Muscle of leg (tissue), 16 donors: ENCODE measurements around the gene TNK1. TPM values are rescaled to one million over a fixed set of nuclear protein-coding genes. Genes with fewer than 3 reads are reported as not detected.
"Not testable (repeated sequence)": the region's sequence is repeated elsewhere in the genome, so short reads cannot be mapped to it uniquely, and the experiment has no call there.

ENCODE experiments used
- DNase-seq: peaks from one replicate; pipeline ENCODE4 v3.0.0; 2013
- H3K27ac ChIP-seq: one replicate; pipeline ENCODE4 v1.5.1; 2013; ENCODE audit warnings: mild to moderate bottlenecking, low read length, control low read depth
- H3K27me3 ChIP-seq: one replicate; pipeline ENCODE4 v1.6.1; 2013; ENCODE audit warnings: low read length; ENCODE audit not compliant: control insufficient read depth, insufficient read depth
- H3K36me3 ChIP-seq: one replicate; pipeline ENCODE4 v1.6.1; 2013; ENCODE audit warnings: low read length; ENCODE audit not compliant: control insufficient read depth, insufficient read depth
- H3K4me1 ChIP-seq: one replicate; pipeline ENCODE4 v1.6.1; 2013; ENCODE audit warnings: low read length; ENCODE audit not compliant: control insufficient read depth, insufficient read depth
- H3K4me3 ChIP-seq: one replicate; pipeline ENCODE4 v1.5.1; 2013; ENCODE audit warnings: low read length, control low read depth
- H3K9me3 ChIP-seq: replicated peaks from 2 replicates; pipeline ENCODE4 v1.6.1; 2013; ENCODE audit warnings: low read depth, low read length; ENCODE audit not compliant: control insufficient read depth
- WGBS: methylation state at CpG from one replicate; pipeline ENCODE4 v1.1.5; 2013; ENCODE audit warnings: missing lambda C conversion rate; ENCODE audit not compliant: insufficient coverage; 5-methylcytosine and 5-hydroxymethylcytosine counted together
- long read RNA-seq, 11 donors: transcript quantifications; one replicate each; lab custom pipeline, GENCODE V29; 2026
- polyA plus RNA-seq, 8 donors: library from polyadenylated mRNA; unstranded; fragments of 120-200 nt; gene quantifications; one replicate each; pipeline versions ENCODE4 v1.2.1 to v1.2.3, GENCODE V29; 2013; ENCODE audit warnings: inconsistent platforms in 1 of 8, low replicate concordance in 1 of 8; ENCODE audit not compliant: insufficient read length in 8 of 8, insufficient read depth in 1 of 8
- total RNA-seq: library from RNA; stranded (reverse); fragments of 120-200 nt; gene quantifications from one replicate; pipeline ENCODE4 v1.2.4, GENCODE V29; 2013

TNK1 gene
- total RNA-seq = 0.31 TPM
- polyA plus RNA-seq = 1 to 10 TPM in 2 of 8 donors, under 1 TPM in 6; 0.23 to 1.3 (median 0.70) TPM
- long read RNA-seq, donor 1 = 0 reads
- long read RNA-seq, donor 2 = 0 reads
- long read RNA-seq, donor 3, partial matches to known transcripts = 95 of 95 reads
- long read RNA-seq, donor 3, other reads (novel, unspliced or antisense) = 0 of 95 reads
- long read RNA-seq, donor 4 = 0 reads
- long read RNA-seq, donor 5, partial matches to known transcripts = 55 of 225 reads
- long read RNA-seq, donor 5, other reads (novel, unspliced or antisense) = 170 of 225 reads
- long read RNA-seq, donor 6 = 0 reads
- long read RNA-seq, donor 7 = 0 reads
- long read RNA-seq, donor 8, partial matches to known transcripts = 5 of 5 reads
- long read RNA-seq, donor 8, other reads (novel, unspliced or antisense) = 0 of 5 reads
- long read RNA-seq, donor 9 = 0 reads
- long read RNA-seq, donor 10 = 0 reads
- long read RNA-seq, donor 11, partial matches to known transcripts = 10 of 10 reads
- long read RNA-seq, donor 11, other reads (novel, unspliced or antisense) = 0 of 10 reads

GRCh38 chr17:7380855-7381683 lies at the start of gene TNK1:
TNK1 (plus strand) TSS chr17:7381089; CDS start chr17:7382927, 1,838 bp downstream.
- Histone ChIP-seq H3K4me3 (no peak within 1 kb of the TSS), H3K27me3 (peaks cover 57% of the 10 kb centered on the region), H3K36me3 (no peaks in the 10 kb centered on the region), H3K4me1 (peaks cover 29% of the 10 kb centered on the region), H3K9me3 (no peaks in the 10 kb centered on the region), H3K27ac (no peak within 1 kb of the TSS)
- DNase-seq = no peak
- WGBS = under 1% methylated on average over 46 of the region's 52 CpGs

- 32% methylated on average over 5 of the region's 7 CpGs for WGBS
- Histone ChIP-seq H3K4me1 (peaks cover 26% of the 10 kb centered on the region), H3K27me3 (peaks cover 17% of the 10 kb centered on the region), H3K9me3 (no peaks in the 10 kb centered on the region), H3K36me3 (peaks cover 4% of the 10 kb centered on the region), H3K4me3 (no peak overlapping the region), H3K27ac (no peak overlapping the region)
- DNase-seq = no peak
Measured at GRCh38 chr17:7332111-7332510, 48.8 kb upstream of the TNK1 start.

DNA sequence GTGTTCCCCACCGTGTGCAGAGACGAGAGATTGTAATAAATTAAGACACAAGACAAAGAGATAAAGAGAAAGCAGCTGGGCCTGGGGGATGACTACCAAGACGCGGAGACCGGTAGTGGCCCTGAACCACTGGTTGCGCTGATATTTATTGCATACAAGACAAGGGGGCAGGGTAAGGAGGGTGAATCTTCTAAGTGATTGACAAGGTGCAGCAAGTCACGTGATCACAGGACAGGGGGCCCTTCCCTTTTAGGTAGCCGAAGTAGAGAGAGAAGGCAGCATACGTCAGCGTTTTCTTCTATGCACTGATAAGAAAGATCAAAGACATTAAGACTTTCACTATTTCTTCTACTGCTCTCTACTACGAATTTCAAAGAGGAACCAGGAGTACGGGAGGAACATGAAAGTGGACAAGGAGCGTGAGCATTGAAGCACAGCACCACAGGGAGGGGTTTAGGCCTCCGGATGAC lies 48.3 kb upstream of the TNK1 start:
- not testable (repeated sequence) for H3K9me3 ChIP-seq, H3K27ac ChIP-seq, H3K36me3 ChIP-seq, DNase-seq, H3K4me3 ChIP-seq
- H3K4me1 ChIP-seq = peaks cover 26% of the 10 kb centered on the region
- WGBS = 47% methylated on average over 6 of the region's 14 CpGs
- peaks cover 19% of the 10 kb centered on the region for H3K27me3 ChIP-seq

- no peak for DNase-seq
- Histone ChIP-seq H3K4me1 (peaks cover 18% of the 10 kb centered on the region), H3K4me3 (no peak overlapping the region), H3K36me3 (no peaks in the 10 kb centered on the region), H3K9me3 (no peaks in the 10 kb centered on the region), H3K27ac (no peak overlapping the region), H3K27me3 (peaks cover 20% of the 10 kb centered on the region)
- 92% methylated on average over 2 of the region's 3 CpGs for WGBS
Measured at GRCh38 chr17:7334938-7335538, 45.9 kb upstream of the TNK1 start.

- not testable (repeated sequence) for H3K27ac ChIP-seq, H3K36me3 ChIP-seq, H3K4me3 ChIP-seq, DNase-seq, H3K9me3 ChIP-seq
- Histone ChIP-seq H3K27me3 (peaks cover 21% of the 10 kb centered on the region), H3K4me1 (peaks cover 12% of the 10 kb centered on the region)
- 72% methylated on average over 9 of the region's 13 CpGs for WGBS
Measured at GRCh38 chr17:7335765-7336164, 45.1 kb upstream of the TNK1 start.

- Histone ChIP-seq H3K27me3 (peaks cover 27% of the 10 kb centered on the region), H3K36me3 (no peaks in the 10 kb centered on the region), H3K4me1 (peaks cover 11% of the 10 kb centered on the region), H3K9me3 (no peaks in the 10 kb centered on the region), H3K4me3 (no peak within 1 kb of the TSS), H3K27ac (no peak within 1 kb of the TSS)
- no peak for DNase-seq
- WGBS = 27% methylated on average over 6 of the region's 17 CpGs
Measured at GRCh38 chr17:7336240-7337175, 44.4 kb upstream of the TNK1 start, which contains the start of gene ACAP1. ACAP1 (plus strand) TSS chr17:7336529; CDS start chr17:7336735, 206 bp downstream.

GRCh38 chr17:7337600-7337999 lies 43.3 kb upstream of the TNK1 start:
- not testable (repeated sequence) for H3K9me3 ChIP-seq, DNase-seq, H3K36me3 ChIP-seq, H3K27ac ChIP-seq, H3K4me3 ChIP-seq
- Histone ChIP-seq H3K27me3 (peaks cover 30% of the 10 kb centered on the region), H3K4me1 (peaks cover 11% of the 10 kb centered on the region)
- 77% methylated on average over 6 of the region's 7 CpGs for WGBS

DNA sequence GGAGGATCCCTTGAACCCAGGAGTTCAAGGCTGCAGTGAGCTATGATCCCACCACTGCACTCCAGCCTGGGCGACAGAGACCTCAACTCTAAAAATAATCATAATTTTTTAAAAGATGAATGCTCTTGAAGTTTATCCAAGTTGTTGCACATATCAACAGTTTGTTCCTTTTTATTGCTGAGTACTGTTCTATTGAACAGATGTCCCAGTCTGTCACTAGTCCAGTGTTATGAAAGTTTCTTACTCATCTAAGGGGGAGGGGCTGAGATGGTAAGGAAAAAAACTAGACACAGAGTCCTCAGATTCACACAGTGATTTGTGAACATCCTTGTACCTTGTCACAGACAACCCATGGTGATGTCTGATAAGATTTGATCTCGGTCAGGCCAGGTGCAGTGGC lies 40.7 kb upstream of the TNK1 start:
- no peak overlapping the region for H3K27ac ChIP-seq
- DNase-seq = peak; percentile 16
- no peaks in the 10 kb centered on the region for H3K9me3 ChIP-seq
- no peaks in the 10 kb centered on the region for H3K36me3 ChIP-seq
- peaks cover 36% of the 10 kb centered on the region for H3K27me3 ChIP-seq
- 83% methylated on average over 1 of the region's 2 CpGs for WGBS
- peaks cover 5% of the 10 kb centered on the region for H3K4me1 ChIP-seq
- H3K4me3 ChIP-seq = no peak overlapping the region

- Histone ChIP-seq H3K4me3 (no peak overlapping the region), H3K27me3 (peaks cover 28% of the 10 kb centered on the region), H3K9me3 (no peaks in the 10 kb centered on the region), H3K27ac (no peak overlapping the region), H3K4me1 (peaks cover under 1% of the 10 kb centered on the region), H3K36me3 (no peaks in the 10 kb centered on the region)
- peak; percentile 7 for DNase-seq
- WGBS = 85% methylated on average over 6 of the region's 13 CpGs
Measured at GRCh38 chr17:7341842-7342241, 39.0 kb upstream of the TNK1 start.
